Stimulated activated CD4-positive, alpha-beta T cell treated with anti-CD3 and anti-CD28 coated beads, Interleukin-1b, Interleukin-23, amount 100 ng/mL, for 1 hour (primary cell): ENCODE results near the gene TNXB.
"Not testable (repeated sequence)": the region's sequence is repeated elsewhere in the genome, so short reads cannot be mapped to it uniquely, and the experiment has no call there.

Experiments
- DNase-seq, 2 donors: peaks; one replicate each; pipeline ENCODE4 v3.0.0-alpha.2; 2020; ENCODE audit warnings: low read depth in 2 of 2

TNXB gene

DNA sequence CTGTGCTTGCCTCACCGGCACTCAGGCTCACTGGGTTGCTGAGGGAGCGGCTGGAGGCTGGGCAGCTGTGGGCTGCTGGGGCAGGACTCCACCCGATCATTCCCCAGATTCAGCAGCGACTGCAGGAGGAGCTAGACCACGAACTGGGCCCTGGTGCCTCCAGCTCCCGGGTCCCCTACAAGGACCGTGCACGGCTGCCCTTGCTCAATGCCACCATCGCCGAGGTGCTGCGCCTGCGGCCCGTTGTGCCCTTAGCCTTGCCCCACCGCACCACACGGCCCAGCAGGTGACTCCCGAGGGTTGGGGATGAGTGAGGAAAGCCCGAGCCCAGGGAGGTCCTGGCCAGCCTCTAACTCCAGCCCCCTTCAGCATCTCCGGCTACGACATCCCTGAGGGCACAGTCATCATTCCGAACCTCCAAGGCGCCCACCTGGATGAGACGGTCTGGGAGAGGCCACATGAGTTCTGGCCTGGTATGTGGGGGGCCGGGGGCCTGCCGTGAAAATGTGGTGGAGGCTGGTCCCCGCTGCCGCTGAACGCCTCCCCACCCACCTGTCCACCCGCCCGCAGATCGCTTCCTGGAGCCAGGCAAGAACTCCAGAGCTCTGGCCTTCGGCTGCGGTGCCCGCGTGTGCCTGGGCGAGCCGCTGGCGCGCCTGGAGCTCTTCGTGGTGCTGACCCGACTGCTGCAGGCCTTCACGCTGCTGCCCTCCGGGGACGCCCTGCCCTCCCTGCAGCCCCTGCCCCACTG, 68.7 kb downstream of the TNXB start:
- DNase-seq = not testable (repeated sequence)

DNA sequence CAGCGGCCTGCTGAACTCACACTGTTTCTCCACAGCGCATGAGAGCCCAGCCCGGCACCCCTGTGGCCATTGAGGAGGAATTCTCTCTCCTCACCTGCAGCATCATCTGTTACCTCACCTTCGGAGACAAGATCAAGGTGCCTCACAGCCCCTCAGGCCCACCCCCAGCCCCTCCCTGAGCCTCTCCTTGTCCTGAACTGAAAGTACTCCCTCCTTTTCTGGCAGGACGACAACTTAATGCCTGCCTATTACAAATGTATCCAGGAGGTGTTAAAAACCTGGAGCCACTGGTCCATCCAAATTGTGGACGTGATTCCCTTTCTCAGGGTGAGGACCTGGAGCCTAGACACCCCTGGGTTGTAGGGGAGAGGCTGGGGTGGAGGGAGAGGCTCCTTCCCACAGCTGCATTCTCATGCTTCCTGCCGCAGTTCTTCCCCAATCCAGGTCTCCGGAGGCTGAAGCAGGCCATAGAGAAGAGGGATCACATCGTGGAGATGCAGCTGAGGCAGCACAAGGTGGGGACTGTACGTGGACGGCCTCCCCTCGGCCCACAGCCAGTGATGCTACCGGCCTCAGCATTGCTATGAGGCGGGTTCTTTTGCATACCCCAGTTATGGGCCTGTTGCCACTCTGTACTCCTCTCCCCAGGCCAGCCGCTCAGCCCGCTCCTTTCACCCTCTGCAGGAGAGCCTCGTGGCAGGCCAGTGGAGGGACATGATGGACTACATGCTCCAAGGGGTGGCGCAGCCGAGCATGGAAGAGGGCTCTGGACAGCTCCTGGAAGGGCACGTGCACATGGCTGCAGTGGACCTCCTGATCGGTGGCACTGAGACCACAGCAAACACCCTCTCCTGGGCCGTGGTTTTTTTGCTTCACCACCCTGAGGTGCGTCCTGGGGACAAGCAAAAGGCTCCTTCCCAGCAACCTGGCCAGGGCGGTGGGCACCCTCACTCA, 69.5 kb downstream of the TNXB start:
- DNase-seq = not testable (repeated sequence)

DNA sequence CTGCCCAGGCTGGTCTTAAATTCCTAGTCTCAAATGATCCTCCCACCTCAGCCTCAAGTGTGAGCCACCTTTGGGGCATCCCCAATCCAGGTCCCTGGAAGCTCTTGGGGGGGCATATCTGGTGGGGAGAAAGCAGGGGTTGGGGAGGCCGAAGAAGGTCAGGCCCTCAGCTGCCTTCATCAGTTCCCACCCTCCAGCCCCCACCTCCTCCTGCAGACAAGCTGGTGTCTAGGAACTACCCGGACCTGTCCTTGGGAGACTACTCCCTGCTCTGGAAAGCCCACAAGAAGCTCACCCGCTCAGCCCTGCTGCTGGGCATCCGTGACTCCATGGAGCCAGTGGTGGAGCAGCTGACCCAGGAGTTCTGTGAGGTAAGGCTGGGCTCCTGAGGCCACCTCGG, 70.3 kb downstream of the TNXB start:
- not testable (repeated sequence) for DNase-seq

- not testable (repeated sequence) for DNase-seq
Observed at GRCh38 chr6:32037598-32038524, 71.3 kb downstream of the TNXB start, which contains the start of gene CYP21A2. TSS of gene CYP21A2 (plus strand) at chr6:32038415. CDS start at chr6:32038423, 8 bp downstream.

GRCh38 chr6:32037136-32037535, 72.0 kb downstream of the TNXB start:
- DNase-seq = not testable (repeated sequence)

DNA sequence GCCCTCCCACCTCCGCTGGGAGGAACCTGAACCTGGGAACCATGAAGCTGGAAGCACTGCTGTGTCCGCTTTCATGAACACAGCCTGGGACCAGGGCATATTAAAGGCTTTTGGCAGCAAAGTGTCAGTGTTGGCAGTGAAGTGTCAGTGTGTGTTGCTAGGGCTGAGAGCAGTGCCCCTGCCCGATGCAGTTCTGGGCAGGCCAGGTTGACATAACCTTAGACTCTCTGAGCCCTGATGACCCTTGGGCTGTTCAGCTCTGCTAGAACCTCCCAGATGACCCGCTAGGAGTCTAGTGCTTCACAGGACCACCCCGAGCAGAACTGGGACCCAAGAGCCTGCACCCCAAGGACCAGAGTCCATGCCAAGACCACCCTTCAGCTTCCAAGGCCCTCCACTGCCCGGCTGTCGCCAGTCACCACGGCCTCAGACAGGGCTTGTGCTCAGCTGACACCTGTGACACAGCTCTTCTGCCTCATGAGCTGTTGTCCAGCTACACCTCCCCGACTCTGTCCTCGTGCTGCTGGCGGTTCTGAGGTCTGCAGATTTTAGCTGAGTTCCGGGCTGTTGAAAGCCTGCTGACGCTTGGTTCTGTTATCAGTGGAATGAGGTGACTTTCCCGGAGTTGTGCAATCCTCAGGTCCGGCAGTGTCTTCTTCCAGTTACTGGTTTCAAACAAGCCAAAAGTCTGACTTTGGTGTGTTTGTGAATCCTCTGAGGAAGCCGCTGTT, 73.7 kb downstream of the TNXB start:
- DNase-seq = not testable (repeated sequence)

DNA sequence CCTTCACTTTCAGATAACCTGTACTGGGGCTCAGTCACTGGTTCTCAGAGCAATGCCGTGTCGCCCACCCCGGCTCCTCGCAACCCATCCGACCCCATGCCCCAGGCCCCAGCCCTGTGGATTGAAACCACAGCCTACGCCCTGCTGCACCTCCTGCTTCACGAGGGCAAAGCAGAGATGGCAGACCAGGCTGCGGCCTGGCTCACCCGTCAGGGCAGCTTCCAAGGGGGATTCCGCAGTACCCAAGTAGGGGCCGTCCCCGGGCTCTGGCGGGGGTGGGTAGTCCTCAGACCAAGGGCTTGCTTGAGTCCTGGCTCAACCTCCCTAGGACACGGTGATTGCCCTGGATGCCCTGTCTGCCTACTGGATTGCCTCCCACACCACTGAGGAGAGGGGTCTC, 79.6 kb downstream of the TNXB start:
- not testable (repeated sequence) for DNase-seq

DNA sequence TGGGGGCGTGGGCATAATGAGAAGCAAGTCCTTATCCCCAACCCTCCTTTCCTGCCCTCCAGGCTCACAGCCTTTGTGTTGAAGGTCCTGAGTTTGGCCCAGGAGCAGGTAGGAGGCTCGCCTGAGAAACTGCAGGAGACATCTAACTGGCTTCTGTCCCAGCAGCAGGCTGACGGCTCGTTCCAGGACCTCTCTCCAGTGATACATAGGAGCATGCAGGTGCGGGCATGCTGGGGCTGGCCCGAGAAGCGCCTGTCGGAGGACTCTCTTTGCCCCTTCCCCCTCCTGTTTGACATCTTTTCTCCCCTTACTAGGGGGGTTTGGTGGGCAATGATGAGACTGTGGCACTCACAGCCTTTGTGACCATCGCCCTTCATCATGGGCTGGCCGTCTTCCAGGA, 80.5 kb downstream of the TNXB start:
- not testable (repeated sequence) for DNase-seq

- DNase-seq = not testable (repeated sequence)
Observed at GRCh38 chr6:32022100-32022499, 87.0 kb downstream of the TNXB start.

GRCh38 chr6:32014547-32014946, 94.6 kb downstream of the TNXB start, which contains the start of gene C4B:
TSS of gene C4B (plus strand) at chr6:32014795. CDS start at chr6:32014846, 51 bp downstream.
- DNase-seq = not testable (repeated sequence)

DNA sequence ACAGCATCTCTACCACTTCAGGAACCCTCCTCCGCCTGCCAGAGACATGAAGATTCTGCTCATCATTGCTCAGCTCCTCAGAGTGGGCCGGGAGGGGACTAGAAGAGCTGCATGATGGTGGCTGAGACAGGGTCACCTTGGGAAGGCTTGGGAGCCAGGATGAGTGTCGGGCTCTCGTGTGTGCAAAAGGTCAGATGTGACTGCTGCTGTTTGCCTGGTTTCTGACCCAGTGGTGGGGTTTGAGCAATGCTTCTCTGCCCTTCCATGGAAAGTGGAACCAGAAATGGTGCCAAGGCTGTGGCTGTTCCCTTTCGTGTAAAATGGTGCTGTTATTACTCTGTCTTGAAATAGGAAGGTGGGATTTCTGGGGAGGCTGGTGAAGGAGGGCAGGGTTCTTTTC, 95.4 kb downstream of the TNXB start:
- DNase-seq = not testable (repeated sequence)

GRCh38 chr6:32012941-32013617, 96.1 kb downstream of the TNXB start:
- not testable (repeated sequence) for DNase-seq

DNA sequence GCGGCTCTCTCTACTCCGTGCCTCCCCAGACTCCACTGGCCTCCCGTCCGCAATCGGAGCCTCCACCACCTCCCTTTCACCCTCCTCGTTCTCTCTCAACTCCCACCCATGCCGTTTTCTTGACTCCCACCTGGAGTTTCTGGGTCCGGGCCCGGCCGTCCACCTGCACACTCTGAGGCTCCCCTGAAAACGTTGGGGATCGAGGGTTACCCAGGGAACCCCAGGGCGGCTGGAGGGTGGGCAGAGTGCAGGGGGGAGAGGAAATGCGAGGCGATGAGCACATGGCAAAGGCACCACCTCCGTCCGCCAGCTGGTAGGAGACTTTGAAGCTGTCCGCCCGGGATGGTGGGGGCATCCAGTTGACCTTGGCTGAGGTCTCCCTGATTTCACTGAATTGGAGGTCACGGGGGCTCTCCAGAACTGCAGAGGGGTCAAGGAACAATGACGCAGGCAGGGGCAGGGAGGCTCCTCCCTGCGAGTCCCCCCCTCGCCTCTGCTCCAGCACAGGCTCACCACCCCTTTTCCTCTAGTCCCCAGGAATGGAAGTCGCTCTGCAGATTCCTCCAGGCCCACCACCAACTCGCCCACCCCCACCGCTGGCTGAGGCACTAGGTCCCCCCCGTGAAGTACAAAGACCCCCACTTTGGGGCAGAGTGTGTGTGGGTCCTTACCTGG, 98.1 kb downstream of the TNXB start:
- DNase-seq = not testable (repeated sequence)

DNA sequence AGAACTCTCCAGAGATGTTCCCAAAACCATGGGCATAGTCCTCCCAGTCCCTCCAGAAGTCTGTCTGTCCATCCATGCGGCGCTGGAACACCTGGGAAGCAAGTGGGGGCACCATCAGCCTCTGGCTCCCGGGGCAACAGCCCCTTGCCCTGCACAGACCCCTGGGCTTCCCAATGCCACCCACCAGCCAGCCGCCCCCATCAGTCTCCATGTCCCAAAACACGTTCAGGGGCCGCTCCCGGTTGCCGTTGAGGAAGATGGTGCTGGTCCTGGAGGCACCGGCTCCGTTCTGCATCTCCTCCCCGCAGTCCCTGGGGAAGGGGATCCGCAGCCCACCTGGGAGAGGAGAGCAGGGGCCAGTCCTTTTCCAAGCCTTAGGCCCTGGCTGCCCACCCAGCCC, 99.6 kb downstream of the TNXB start:
- DNase-seq = not testable (repeated sequence)

GRCh38 chr6:32008616-32009015, 100.5 kb downstream of the TNXB start:
- not testable (repeated sequence) for DNase-seq

GRCh38 chr6:32008037-32008436, 101.1 kb downstream of the TNXB start:
- DNase-seq = not testable (repeated sequence)

- not testable (repeated sequence) for DNase-seq
Observed at GRCh38 chr6:32007086-32007485, 102.1 kb downstream of the TNXB start.

DNA sequence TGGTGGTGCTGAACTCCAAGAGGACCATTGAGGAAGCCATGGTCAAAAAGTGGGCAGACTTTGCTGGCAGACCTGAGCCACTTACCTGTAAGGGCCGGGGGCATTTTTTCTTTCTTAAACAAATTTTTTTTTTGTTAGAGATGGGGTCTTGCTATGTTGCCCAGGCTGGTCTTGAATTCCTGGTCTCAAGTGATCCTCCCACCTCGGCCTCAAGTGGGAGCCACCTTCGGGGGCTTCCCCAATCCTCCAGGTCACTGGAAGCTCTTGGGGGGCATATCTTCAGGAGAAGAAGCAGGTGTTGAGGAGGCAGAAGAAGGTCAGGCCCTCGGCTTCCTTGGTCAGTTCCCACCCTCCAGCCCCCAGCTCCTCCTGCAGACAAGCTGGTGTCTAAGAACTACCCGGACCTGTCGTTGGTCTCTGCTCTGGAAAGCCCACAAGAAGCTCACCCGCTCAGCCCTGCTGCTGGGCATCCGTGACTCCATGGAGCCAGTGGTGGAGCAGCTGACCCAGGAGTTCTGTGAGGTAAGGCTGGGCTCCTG, 103.1 kb downstream of the TNXB start:
- not testable (repeated sequence) for DNase-seq

DNA sequence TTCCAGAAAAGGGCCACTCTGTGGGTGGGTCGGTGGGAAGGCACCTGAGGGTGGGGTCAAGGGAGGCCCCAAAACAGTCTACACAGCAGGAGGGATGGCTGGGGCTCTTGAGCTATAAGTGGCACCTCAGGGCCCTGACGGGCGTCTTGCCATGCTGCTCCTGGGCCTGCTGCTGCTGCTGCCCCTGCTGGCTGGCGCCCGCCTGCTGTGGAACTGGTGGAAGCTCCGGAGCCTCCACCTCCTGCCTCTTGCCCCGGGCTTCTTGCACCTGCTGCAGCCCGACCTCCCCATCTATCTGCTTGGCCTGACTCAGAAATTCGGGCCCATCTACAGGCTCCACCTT, 103.6 kb downstream of the TNXB start:
- not testable (repeated sequence) for DNase-seq
